Measurements from ENCODE around the gene TMEM151A. TPM values are rescaled to one million over a fixed set of nuclear protein-coding genes. Genes with fewer than 3 reads are reported as not detected.
A peak's percentile ranks its signal among the peaks of the same experiment; 100 is the strongest.

TMEM151A gene
- total RNA-seq, 1 donor = 0.36 TPM

- peaks cover 30% of the 10 kb centered on the region for H3K36me3 ChIP-seq (ENCODE audit: insufficient read depth, low read length)
- H2AFZ ChIP-seq (ENCODE audit: low read length) = peak overlapping the region; percentile 75
- H3K79me2 ChIP-seq (ENCODE audit: insufficient read depth, low read length) = peaks cover 47% of the 10 kb centered on the region
- H3K27ac ChIP-seq (ENCODE audit: low read depth, low read length) = peak overlapping the region; percentile 97
- peak overlapping the region; percentile 99 for H3K4me2 ChIP-seq (ENCODE audit: insufficient read depth, low read length)
- H4K20me1 ChIP-seq (ENCODE audit: insufficient read depth, low read length) = peaks cover 28% of the 10 kb centered on the region
- peak; percentile 91 for DNase-seq (ENCODE audit: insufficient read length, low spot score, missing footprints)
- H3K4me3 ChIP-seq (ENCODE audit: insufficient read depth, low read length) = peak overlapping the region; percentile 98
- TF ChIP-seq CTCF (IDR thresholded peaks at IDR 0.05; ENCODE audit: extremely low read depth, low read depth, low read length) = no peak
- H3K4me1 ChIP-seq (ENCODE audit: insufficient read depth, low read length) = peaks cover 21% of the 10 kb centered on the region
- no peaks in the 10 kb centered on the region for H3K9me3 ChIP-seq (ENCODE audit: low read depth, low read length)
- H3K27me3 ChIP-seq (ENCODE audit: insufficient read depth, low read length) = peaks cover 30% of the 10 kb centered on the region
Measured at GRCh38 chr11:66287889-66288670, 3.6 kb upstream of the TMEM151A start.

- no peak for TF ChIP-seq CTCF (IDR thresholded peaks at IDR 0.05; ENCODE audit: extremely low read depth, low read depth, low read length)
- Histone ChIP-seq H3K4me1 (ENCODE audit: insufficient read depth, low read length) (peaks cover 21% of the 10 kb centered on the region), H3K79me2 (ENCODE audit: insufficient read depth, low read length) (peaks cover 47% of the 10 kb centered on the region), H3K9me3 (ENCODE audit: low read depth, low read length) (no peaks in the 10 kb centered on the region), H3K36me3 (ENCODE audit: insufficient read depth, low read length) (peaks cover 27% of the 10 kb centered on the region), H2AFZ (ENCODE audit: low read length) (peak within 1 kb of the TSS; percentile 96), H3K27me3 (ENCODE audit: insufficient read depth, low read length) (peaks cover 36% of the 10 kb centered on the region), H4K20me1 (ENCODE audit: insufficient read depth, low read length) (peaks cover 24% of the 10 kb centered on the region), H3K4me2 (ENCODE audit: insufficient read depth, low read length) (peak within 1 kb of the TSS; percentile 99), H3K4me3 (ENCODE audit: insufficient read depth, low read length) (peak within 1 kb of the TSS; percentile 98), H3K27ac (ENCODE audit: low read depth, low read length) (peak within 1 kb of the TSS; percentile 97)
- DNase-seq (ENCODE audit: insufficient read length, low spot score, missing footprints) = peak; percentile 100
Measured at GRCh38 chr11:66288671-66289547, 2.8 kb upstream of the TMEM151A start, which contains the start of gene YIF1A. YIF1A (minus strand) TSS chr11:66289143; CDS start chr11:66288985, 158 bp downstream.

GRCh38 chr11:66289548-66290329 lies 2.0 kb upstream of the TMEM151A start:
- Histone ChIP-seq H3K4me3 (ENCODE audit: insufficient read depth, low read length) (peak overlapping the region; percentile 98), H3K36me3 (ENCODE audit: insufficient read depth, low read length) (peaks cover 21% of the 10 kb centered on the region), H3K4me1 (ENCODE audit: insufficient read depth, low read length) (peaks cover 21% of the 10 kb centered on the region), H3K27ac (ENCODE audit: low read depth, low read length) (peak overlapping the region; percentile 97), H3K4me2 (ENCODE audit: insufficient read depth, low read length) (peak overlapping the region; percentile 97), H2AFZ (ENCODE audit: low read length) (peak overlapping the region; percentile 96), H4K20me1 (ENCODE audit: insufficient read depth, low read length) (peaks cover 18% of the 10 kb centered on the region), H3K27me3 (ENCODE audit: insufficient read depth, low read length) (peaks cover 36% of the 10 kb centered on the region), H3K9me3 (ENCODE audit: low read depth, low read length) (no peaks in the 10 kb centered on the region), H3K79me2 (ENCODE audit: insufficient read depth, low read length) (peaks cover 41% of the 10 kb centered on the region)
- no peak for TF ChIP-seq CTCF (IDR thresholded peaks at IDR 0.05; ENCODE audit: extremely low read depth, low read depth, low read length)
- peak; percentile 100 for DNase-seq (ENCODE audit: insufficient read length, low spot score, missing footprints)
